GM23248 (cell line): ENCODE measurements around the gene CHMP6.

Experiments used
- EZH2 ChIP-seq: fragments of 200-600 bp; sonication (generic); IDR thresholded peaks from 2 replicates; pipeline ENCODE4 v1.6.1; 2018; ENCODE audit warnings: antibody characterized with exemption, mild to moderate bottlenecking; ENCODE audit not compliant: insufficient read depth, poor library complexity, severe bottlenecking
- EZH2phosphoT487 ChIP-seq: fragments of 200-600 bp; sonication (generic); IDR thresholded peaks from 2 replicates; pipeline ENCODE4 v1.6.1; 2018; ENCODE audit warnings: antibody characterized with exemption, moderate library complexity, mild to moderate bottlenecking, low read depth; ENCODE audit not compliant: insufficient read depth

GRCh38 chr17:81015136-81015535, 23.5 kb downstream of the CHMP6 start:
- TF ChIP-seq EZH2 (no peak), EZH2phosphoT487 (no peak)
